Osteoblast (primary cell): Measurements from ENCODE around the gene MAGEF1. TPM values are rescaled to one million over a fixed set of nuclear protein-coding genes. Genes with fewer than 3 reads are reported as not detected.

Source experiments
- DNase-seq: peaks from one replicate; pipeline ENCODE4 v3.0.0; 2011; ENCODE audit warnings: low spot score, mixed read lengths; ENCODE audit not compliant: insufficient read length; ENCODE audit errors: missing footprints
- H2AFZ ChIP-seq: 2 replicates; pipeline ENCODE4 v1.6.0; 2011; ENCODE audit warnings: mild to moderate bottlenecking, low read length
- H3K27ac ChIP-seq: 2 replicates; pipeline ENCODE4 v1.5.1; 2011; ENCODE audit warnings: mild to moderate bottlenecking, low read depth, low read length, moderate library complexity
- H3K27me3 ChIP-seq: 2 replicates; pipeline ENCODE4 v1.6.0; 2012; ENCODE audit warnings: mild to moderate bottlenecking, control low read depth, inconsistent platforms, low read length, moderate library complexity; ENCODE audit not compliant: insufficient read depth
- H3K36me3 ChIP-seq: 2 replicates; pipeline ENCODE4 v1.5.1; 2011; ENCODE audit warnings: mild to moderate bottlenecking, low read length, control low read depth, moderate library complexity; ENCODE audit not compliant: insufficient read depth
- H3K4me1 ChIP-seq: 2 replicates; pipeline ENCODE4 v1.5.1; 2011; ENCODE audit warnings: mild to moderate bottlenecking, low read length, control low read depth, moderate library complexity; ENCODE audit not compliant: insufficient read depth
- H3K4me2 ChIP-seq: 2 replicates; pipeline ENCODE4 v1.6.0; 2011; ENCODE audit warnings: mild to moderate bottlenecking, low read length; ENCODE audit not compliant: insufficient read depth
- H3K4me3 ChIP-seq: fragments of 200-600 bp; sonication (generic); 3 replicates; pipeline ENCODE4 v1.5.1; 2012; ENCODE audit warnings: mild to moderate bottlenecking, low read length, inconsistent platforms; ENCODE audit not compliant: insufficient read depth
- H3K79me2 ChIP-seq: 2 replicates; pipeline ENCODE4 v1.6.0; 2012; ENCODE audit warnings: mild to moderate bottlenecking, low read length, control low read depth, inconsistent platforms; ENCODE audit not compliant: insufficient read depth
- H3K9me3 ChIP-seq: 2 replicates; pipeline ENCODE4 v1.5.1; 2011; ENCODE audit warnings: low read depth, low read length, control low read depth
- H4K20me1 ChIP-seq: 2 replicates; pipeline ENCODE4 v1.6.0; 2012; ENCODE audit warnings: mild to moderate bottlenecking, low read length, control low read depth; ENCODE audit not compliant: insufficient read depth
- CTCF ChIP-seq: IDR thresholded peaks from 2 replicates; pipeline ENCODE4 v1.5.1; 2011; ENCODE audit warnings: mild to moderate bottlenecking, low read depth, low read length, moderate library complexity; ENCODE audit errors: extremely low read depth
- total RNA-seq: library from RNA; depleted of rRNA; stranded (reverse); fragments of >200 nt; gene quantifications from 2 replicates; pipeline ENCODE4 v1.2.3, GENCODE V29; 2012

MAGEF1 gene
- total RNA-seq, 1 donor, result 18.8 TPM

GRCh38 chr3:184660931-184661330, 50.9 kb downstream of the MAGEF1 start:
- no peak for TF ChIP-seq CTCF
- Histone ChIP-seq H3K4me1 (peaks cover 2% of the 10 kb centered on the region), H2AFZ (no peak overlapping the region), H3K27ac (no peak overlapping the region), H3K27me3 (no peaks in the 10 kb centered on the region), H3K36me3 (no peaks in the 10 kb centered on the region), H4K20me1 (no peaks in the 10 kb centered on the region), H3K4me3 (no peak overlapping the region), H3K79me2 (no peaks in the 10 kb centered on the region), H3K4me2 (no peak overlapping the region), H3K9me3 (no peaks in the 10 kb centered on the region)
- DNase-seq, result no peak

Other genes starting within 250 kb of the MAGEF1 start
- gene EPHB3, start 150.3 kb downstream of the MAGEF1 start, total RNA-seq, result 3.6 and 4.1 TPM in 2 replicates
- gene VPS8, start 100.1 kb upstream of the MAGEF1 start, total RNA-seq, result 95.2 and 96.7 TPM in 2 replicates